Endothelial cell of umbilical vein (primary cell): Measurements from ENCODE around the gene TNKS2. TPM values are rescaled to one million over a fixed set of nuclear protein-coding genes. Genes with fewer than 3 reads are reported as not detected.

Experiments used
- BruUV-seq: library from RNA; stranded (reverse); fragments of 400-500 nt; replicated peaks from 2 replicates; lab custom pipeline; 2021; lab: Mats Ljungman, UMichigan
- CTCF ChIA-PET: fragments of 300-600, 350-600 bp; sonication (Branson Sonifier 250); formaldehyde crosslinking; loops from one replicate; lab custom pipeline; 2021; ENCODE audit warnings: antibody characterized with exemption, inconsistent platforms; lab: Charles Lee
- POLR2A ChIA-PET: fragments of 300-600, 350-600 bp; sonication (Branson Sonifier 250); formaldehyde crosslinking; loops from one replicate; lab custom pipeline; 2021; ENCODE audit warnings: antibody characterized with exemption, inconsistent platforms; lab: Charles Lee
- DNase-seq: peaks from one replicate; pipeline ENCODE4 v3.0.0-alpha.2; 2011; ENCODE audit warnings: low read depth, low spot score
- FAIRE-seq: peaks from 2 replicates; lab custom pipeline; 2011; peaks lifted over from hg19 to GRCh38; lab: Jason Lieb, UNC
- H2AFZ ChIP-seq: 2 replicates; pipeline ENCODE4 v1.6.0; 2012; ENCODE audit warnings: low read depth, low read length, control low read depth, inconsistent platforms
- H3K27ac ChIP-seq: 2 replicates; pipeline ENCODE4 v1.5.1; 2011; ENCODE audit warnings: low read depth, mild to moderate bottlenecking, control low read depth, low read length, moderate library complexity; ENCODE audit not compliant: insufficient read depth
- H3K27me3 ChIP-seq, 2 experiments: 2 replicates each; pipeline versions ENCODE4 v1.6.0 to v1.6.1; 2011; ENCODE audit warnings: low read length in 2 of 2, mixed read lengths in 1 of 2; ENCODE audit not compliant: control insufficient read depth in 2 of 2, insufficient read depth in 2 of 2
- H3K36me3 ChIP-seq, 2 experiments: 2 replicates in 1 of 2; 3 replicates in 1 of 2; pipeline ENCODE4 v1.5.1; 2011; ENCODE audit warnings: low read length in 2 of 2, mild to moderate bottlenecking in 1 of 2, moderate library complexity in 1 of 2; ENCODE audit not compliant: control insufficient read depth in 2 of 2, insufficient read depth in 2 of 2; ENCODE audit errors: extremely low read depth in 1 of 2
- H3K4me1 ChIP-seq: 3 replicates; pipeline ENCODE4 v1.5.1; 2011; ENCODE audit warnings: mild to moderate bottlenecking, low read length; ENCODE audit not compliant: control insufficient read depth, insufficient read depth; ENCODE audit errors: extremely low read depth
- H3K4me2 ChIP-seq: 2 replicates; pipeline ENCODE4 v1.6.1; 2011; ENCODE audit warnings: low read length, control low read depth, mixed read lengths; ENCODE audit not compliant: insufficient read depth
- H3K4me3 ChIP-seq, 3 experiments: fragments of 200-600 bp in 1 of 3; sonication (generic), shearing (Covaris generic) in 1 of 3; replicated peaks in 1 of 3; 2 replicates each; pipeline ENCODE4 v1.5.1; 2011 to 2016; ENCODE audit warnings: control low read depth in 3 of 3, low read length in 3 of 3, mild to moderate bottlenecking in 2 of 3, inconsistent platforms in 1 of 3, low read depth in 1 of 3, moderate library complexity in 1 of 3; ENCODE audit not compliant: insufficient read depth in 1 of 3
- H3K79me2 ChIP-seq: 2 replicates; pipeline ENCODE4 v1.6.0; 2012; ENCODE audit warnings: low read length, inconsistent platforms; ENCODE audit not compliant: control insufficient read depth, insufficient read depth
- H3K9ac ChIP-seq: replicated peaks from 2 replicates; pipeline ENCODE3; 2011; ENCODE audit warnings: low read length, control low read depth; ENCODE audit not compliant: insufficient read depth; ENCODE audit errors: extremely low read depth
- H3K9me1 ChIP-seq: replicated peaks from 3 replicates; pipeline ENCODE4 v1.6.0; 2011; ENCODE audit warnings: mild to moderate bottlenecking, low read length; ENCODE audit not compliant: control insufficient read depth, insufficient read depth; ENCODE audit errors: extremely low read depth
- H3K9me3 ChIP-seq: replicated peaks from 2 replicates; pipeline ENCODE4 v1.5.1; 2012; ENCODE audit warnings: low read length, inconsistent platforms; ENCODE audit not compliant: control insufficient read depth, insufficient read depth
- H4K20me1 ChIP-seq: replicated peaks from 2 replicates; pipeline ENCODE3; 2011; ENCODE audit warnings: mild to moderate bottlenecking, low read length; ENCODE audit not compliant: control insufficient read depth, insufficient read depth; ENCODE audit errors: extremely low read depth
- EZH2 ChIP-seq: IDR thresholded peaks from 2 replicates; pipeline ENCODE4 v1.6.1; 2012; ENCODE audit warnings: borderline replicate concordance, low read depth, mild to moderate bottlenecking, moderate library complexity, low read length, inconsistent platforms; ENCODE audit not compliant: severe bottlenecking
- FOS ChIP-seq: IDR thresholded peaks from 2 replicates; pipeline ENCODE4 v1.6.1; 2011; ENCODE audit warnings: mild to moderate bottlenecking, low read length, moderate library complexity, borderline replicate concordance; ENCODE audit not compliant: insufficient read depth
- GATA2 ChIP-seq: IDR thresholded peaks from 2 replicates; pipeline ENCODE4 v1.7.0; 2011; ENCODE audit warnings: low read depth, mild to moderate bottlenecking, moderate library complexity, mixed read lengths, low read length; ENCODE audit not compliant: insufficient read length, insufficient read depth
- JUN ChIP-seq: IDR thresholded peaks from 2 replicates; pipeline ENCODE4 v1.6.1; 2011; ENCODE audit warnings: borderline replicate concordance, low read depth; ENCODE audit not compliant: insufficient read length, insufficient read depth
- MYC ChIP-seq: IDR thresholded peaks from one replicate; pipeline ENCODE4 v1.6.1; 2011; ENCODE audit warnings: mild to moderate bottlenecking, low read depth, low read length
- POLR2A ChIP-seq: IDR thresholded peaks from 2 replicates; pipeline ENCODE4 v1.6.1; 2012; ENCODE audit warnings: low read depth, mild to moderate bottlenecking, control low read depth, low read length
- POLR2AphosphoS5 ChIP-seq: IDR thresholded peaks from 2 replicates; pipeline ENCODE4 v1.6.1; 2012; ENCODE audit warnings: low read depth, mild to moderate bottlenecking, control low read depth, low read length, moderate library complexity; ENCODE audit not compliant: insufficient read depth
- dilution Hi-C: fragments of 300-500 bp; cut with MboI; formaldehyde crosslinking; loops from one replicate; pipeline ENCODE4 v1.15.0; 2019; ENCODE audit warnings: low sequenced_read_pairs; ENCODE audit not compliant: extremely low pct_ligation_motif_present
- intact Hi-C: fragments of 100-400 bp; cut with micrococcal nuclease; formaldehyde crosslinking; loops from one replicate; pipeline ENCODE4 v1.10.0; 2022
- polyA plus RNA-seq, 4 experiments: library from polyadenylated mRNA; depleted of rRNA in 3 of 4; stranded (reverse) in 3 of 4; unstranded in 1 of 4; fragments of >200 nt; gene quantifications; 2 replicates each; pipeline versions ENCODE4 v1.2.1 to v1.2.3, GENCODE V29; 2011 to 2012; ENCODE audit warnings: missing spikeins in 1 of 4
- total RNA-seq: library from RNA; stranded (reverse); gene quantifications from 2 replicates; pipeline ENCODE4 v1.2.3, GENCODE V29; 2021
- TF ChIP-seq, protein P1 (sequence below): IDR thresholded peaks from 2 replicates; pipeline ENCODE4 v1.6.1; 2011; ENCODE audit not compliant: insufficient read depth, insufficient read length
- TF ChIP-seq, protein P2 (sequence below), 2 donors: IDR thresholded peaks; 1 replicate in 1 of 2; 2 replicates in 1 of 2; pipeline ENCODE4 v1.5.1; 2011; ENCODE audit warnings: low read length in 2 of 2, mild to moderate bottlenecking in 2 of 2, moderate library complexity in 2 of 2, control low read depth in 1 of 2, inconsistent platforms in 1 of 2, low read depth in 1 of 2; ENCODE audit not compliant: insufficient read depth in 1 of 2; ENCODE audit errors: extremely low read depth in 1 of 2

Gene TNKS2
- total and polyA plus RNA-seq, 2 donors (not counting 3 experiments of a cell fraction or from before 2014, with no cell fraction given): 13.6 to 34.0 TPM

DNA sequence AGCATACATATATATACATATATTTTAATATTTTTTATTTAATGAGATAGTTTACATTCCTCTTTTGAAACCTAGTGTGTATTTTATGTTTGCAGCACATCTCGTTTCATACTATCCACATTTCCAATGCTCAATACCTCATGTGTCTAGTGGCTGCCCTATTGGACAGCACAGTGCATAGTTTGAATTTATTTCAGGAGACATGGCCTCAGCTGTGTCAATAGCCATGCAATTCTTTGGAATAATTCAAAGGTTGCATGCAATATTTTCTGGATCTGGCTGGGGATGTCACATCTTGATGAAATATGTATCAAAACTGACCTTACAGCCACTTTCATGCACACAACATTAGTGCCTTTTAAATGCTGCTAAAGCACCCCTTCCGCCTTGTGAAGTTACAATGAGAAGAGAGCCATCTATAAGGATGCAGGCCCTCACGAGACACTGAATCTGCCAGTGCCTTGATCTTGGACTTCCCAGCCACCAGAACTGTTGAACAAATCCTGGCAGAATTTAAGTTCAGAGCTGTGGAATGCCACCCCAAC is 98.1 kb downstream of the TNKS2 start:
- Histone ChIP-seq H3K36me3 (no peaks in the 10 kb centered on the region), H3K9ac (no peak overlapping the region), H3K79me2 (no peaks in the 10 kb centered on the region), H4K20me1 (no peaks in the 10 kb centered on the region), H3K4me2 (no peak overlapping the region), H3K4me3 (no peak overlapping the region), H3K9me1 (no peaks in the 10 kb centered on the region), H2AFZ (no peak overlapping the region), H3K27me3 (no peaks in the 10 kb centered on the region), H3K27ac (no peak overlapping the region), H3K9me3 (no peaks in the 10 kb centered on the region), H3K4me1 (peaks cover 8% of the 10 kb centered on the region)
- FAIRE-seq (no peak), DNase-seq (no peak)
- BruUV-seq: no TSS peak
- dilution Hi-C loops (no loop called here), intact Hi-C loops (no loop called here)
- ChIA-PET POLR2A (interaction anchor here (0.6 kb wide), 1 partner anchor 13 kb away, joined by 3 read pairs; no protein-coding TSS in a partner anchor), CTCF (no interaction called here)
- TF ChIP-seq JUN: no peak
- TF ChIP-seq POLR2A: no peak
- no peak for TF ChIP-seq EZH2
- no peak for TF ChIP-seq FOS
- TF ChIP-seq, protein P1, sequence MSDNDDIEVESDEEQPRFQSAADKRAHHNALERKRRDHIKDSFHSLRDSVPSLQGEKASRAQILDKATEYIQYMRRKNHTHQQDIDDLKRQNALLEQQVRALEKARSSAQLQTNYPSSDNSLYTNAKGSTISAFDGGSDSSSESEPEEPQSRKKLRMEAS: no peak
- no peak for TF ChIP-seq GATA2
- TF ChIP-seq, protein P2, sequence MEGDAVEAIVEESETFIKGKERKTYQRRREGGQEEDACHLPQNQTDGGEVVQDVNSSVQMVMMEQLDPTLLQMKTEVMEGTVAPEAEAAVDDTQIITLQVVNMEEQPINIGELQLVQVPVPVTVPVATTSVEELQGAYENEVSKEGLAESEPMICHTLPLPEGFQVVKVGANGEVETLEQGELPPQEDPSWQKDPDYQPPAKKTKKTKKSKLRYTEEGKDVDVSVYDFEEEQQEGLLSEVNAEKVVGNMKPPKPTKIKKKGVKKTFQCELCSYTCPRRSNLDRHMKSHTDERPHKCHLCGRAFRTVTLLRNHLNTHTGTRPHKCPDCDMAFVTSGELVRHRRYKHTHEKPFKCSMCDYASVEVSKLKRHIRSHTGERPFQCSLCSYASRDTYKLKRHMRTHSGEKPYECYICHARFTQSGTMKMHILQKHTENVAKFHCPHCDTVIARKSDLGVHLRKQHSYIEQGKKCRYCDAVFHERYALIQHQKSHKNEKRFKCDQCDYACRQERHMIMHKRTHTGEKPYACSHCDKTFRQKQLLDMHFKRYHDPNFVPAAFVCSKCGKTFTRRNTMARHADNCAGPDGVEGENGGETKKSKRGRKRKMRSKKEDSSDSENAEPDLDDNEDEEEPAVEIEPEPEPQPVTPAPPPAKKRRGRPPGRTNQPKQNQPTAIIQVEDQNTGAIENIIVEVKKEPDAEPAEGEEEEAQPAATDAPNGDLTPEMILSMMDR (IDR thresholded peaks at IDR 0.05; ENCODE audit: extremely low read depth in 1 of 2, insufficient read depth in 1 of 2, low read depth in 1 of 2, low read length in 2 of 2): no peak
- TF ChIP-seq POLR2AphosphoS5: no peak
- no peak for TF ChIP-seq MYC
